LNCaP clone FGC (cell line): ENCODE results near the gene MRM3.
"Not testable (repeated sequence)": the region's sequence is repeated elsewhere in the genome, so short reads cannot be mapped to it uniquely, and the experiment has no call there.

Source experiments
- DNase-seq: peaks from one replicate; pipeline ENCODE4 v3.0.0-alpha.2; 2011; ENCODE audit warnings: low read depth
- H3K4me3 ChIP-seq: 2 replicates; pipeline ENCODE4 v1.5.1; 2011; ENCODE audit warnings: mild to moderate bottlenecking, low read depth, low read length, control low read depth
- CTCF ChIP-seq: IDR thresholded peaks from 2 replicates; pipeline ENCODE4 v1.5.1; 2012; ENCODE audit warnings: mild to moderate bottlenecking; ENCODE audit not compliant: control insufficient read depth, insufficient read depth; ENCODE audit errors: extremely low read depth

The MRM3 gene

GRCh38 chr17:799261-799660, 17.1 kb downstream of the MRM3 start:
- no peak for DNase-seq
- TF ChIP-seq CTCF = no peak
- no peak overlapping the region for H3K4me3 ChIP-seq

- DNase-seq = no peak
- H3K4me3 ChIP-seq = no peak overlapping the region
- TF ChIP-seq CTCF = no peak
Observed at GRCh38 chr17:800446-801242, 18.5 kb downstream of the MRM3 start.

- no peak overlapping the region for H3K4me3 ChIP-seq
- no peak for TF ChIP-seq CTCF
- no peak for DNase-seq
Observed at GRCh38 chr17:801660-802059, 19.5 kb downstream of the MRM3 start.

- no peak overlapping the region for H3K4me3 ChIP-seq
- TF ChIP-seq CTCF = no peak
- DNase-seq = no peak
Observed at GRCh38 chr17:802481-802880, 20.3 kb downstream of the MRM3 start.

GRCh38 chr17:802901-803881, 21.0 kb downstream of the MRM3 start:
- TF ChIP-seq CTCF = no peak
- no peak for DNase-seq
- H3K4me3 ChIP-seq = no peak overlapping the region

- no peak for DNase-seq
- TF ChIP-seq CTCF = no peak
- H3K4me3 ChIP-seq = no peak overlapping the region
Observed at GRCh38 chr17:804541-805435, 22.6 kb downstream of the MRM3 start.

GRCh38 chr17:805886-806285, 23.7 kb downstream of the MRM3 start:
- not testable (repeated sequence) for DNase-seq, H3K4me3 ChIP-seq
